GM15510 (cell line): ENCODE data around the gene CFAP65.

Source experiments
- POLR2A ChIP-seq: IDR thresholded peaks from 3 replicates; pipeline ENCODE4 v1.6.1; 2011; ENCODE audit warnings: borderline replicate concordance; ENCODE audit not compliant: insufficient read length; ENCODE audit errors: extremely low read depth

The CFAP65 gene

DNA sequence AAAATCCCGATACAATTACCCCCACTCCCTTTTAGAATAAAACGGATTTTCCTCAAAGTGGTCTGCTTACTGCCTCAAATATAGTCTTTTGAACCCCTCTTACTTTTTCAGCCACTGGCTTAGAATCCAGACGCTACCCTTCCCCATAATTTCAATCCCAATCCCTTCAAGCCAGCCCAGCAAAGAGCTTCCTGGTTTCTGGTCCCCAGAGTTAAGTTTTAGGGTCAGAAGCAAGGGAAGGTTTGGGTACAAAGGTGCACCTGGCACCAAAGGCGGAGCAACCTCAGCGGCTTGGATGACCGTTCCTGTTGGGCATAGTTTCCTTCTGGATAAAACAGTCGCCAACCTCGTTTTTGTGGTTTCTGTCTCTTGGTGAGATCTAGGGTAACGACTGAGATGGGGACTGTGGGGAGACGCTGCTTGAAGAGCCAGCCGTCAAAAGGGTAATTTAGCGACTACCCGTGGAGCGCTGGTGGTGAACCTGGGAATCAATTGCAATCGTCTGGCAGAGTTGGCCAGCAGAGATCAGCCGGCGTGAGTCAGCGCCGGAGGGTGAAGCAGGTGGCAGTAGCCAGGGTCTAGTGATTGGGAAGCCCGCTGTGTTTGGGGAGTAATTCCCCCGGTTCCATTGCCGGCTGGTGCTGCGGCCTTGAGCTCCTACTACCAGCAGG is 57.9 kb downstream of the CFAP65 start:
- TF ChIP-seq POLR2A: no peak

DNA sequence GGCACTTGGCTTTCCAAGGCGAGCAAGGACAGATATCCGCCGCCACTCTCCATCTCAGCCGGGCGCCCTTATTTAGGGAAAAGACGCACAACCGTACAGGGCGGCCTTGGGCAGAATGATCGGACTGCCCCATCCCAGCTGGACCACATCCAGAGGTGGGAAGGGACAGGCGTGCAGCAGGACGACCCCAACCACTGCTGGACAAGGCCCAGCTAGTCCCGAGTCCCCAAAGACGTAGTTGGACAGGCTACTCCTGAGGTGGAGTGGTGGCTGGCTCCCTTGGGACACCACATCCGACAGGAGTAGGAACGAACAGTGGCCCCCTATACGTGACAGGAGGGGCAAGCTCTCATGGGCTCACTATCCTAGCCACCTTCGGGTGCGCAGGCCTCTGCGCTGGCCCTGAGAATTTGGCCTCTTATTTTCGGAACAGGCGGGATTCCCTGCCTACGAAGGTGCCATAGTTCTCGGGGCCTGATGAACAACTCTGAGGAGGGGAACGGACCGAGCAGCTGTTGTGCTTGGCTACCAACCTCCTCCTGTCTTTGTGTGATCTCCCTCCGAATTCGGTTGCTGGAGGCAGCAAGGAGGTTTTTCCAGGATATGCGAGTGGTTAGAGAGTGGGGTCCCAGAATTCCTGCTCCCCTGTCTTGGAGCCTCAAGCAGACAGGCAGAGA is 58.6 kb downstream of the CFAP65 start:
- TF ChIP-seq POLR2A: no peak

DNA sequence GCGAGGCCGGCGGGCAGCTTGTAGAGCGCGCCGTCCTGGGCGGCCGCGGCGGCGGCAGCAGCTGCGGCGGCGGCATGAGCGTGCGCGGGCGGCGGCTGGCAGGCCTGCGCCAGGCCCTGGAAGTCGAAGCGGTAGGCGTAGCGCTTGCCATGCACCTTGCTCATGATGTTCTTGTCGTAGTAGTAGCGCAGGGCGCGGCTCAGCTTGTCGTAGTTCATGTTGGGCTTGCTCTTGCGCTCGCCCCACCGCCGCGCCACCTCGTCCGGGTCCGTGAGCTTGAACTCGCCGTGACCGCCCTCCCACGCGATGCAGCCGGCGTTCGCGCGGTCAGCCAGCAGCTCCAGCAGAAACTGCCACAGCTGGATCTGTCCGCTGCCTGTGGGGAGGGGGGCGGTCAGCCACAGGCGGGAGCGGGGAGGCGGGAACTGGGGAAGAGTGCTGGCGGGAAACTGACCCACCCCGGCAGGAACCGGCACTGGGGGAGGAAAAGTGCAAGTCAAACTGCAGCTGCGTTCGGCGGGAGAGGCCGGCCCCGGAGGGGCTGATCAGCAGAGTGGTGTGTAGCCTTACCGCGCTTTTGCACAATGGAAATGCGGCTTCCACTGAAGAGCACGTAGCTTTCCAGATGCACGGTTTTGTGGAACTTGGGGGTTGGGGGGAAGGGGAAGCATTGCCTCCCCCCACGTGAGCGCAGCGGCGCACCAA is 59.3 kb downstream of the CFAP65 start:
- no peak for TF ChIP-seq POLR2A

DNA sequence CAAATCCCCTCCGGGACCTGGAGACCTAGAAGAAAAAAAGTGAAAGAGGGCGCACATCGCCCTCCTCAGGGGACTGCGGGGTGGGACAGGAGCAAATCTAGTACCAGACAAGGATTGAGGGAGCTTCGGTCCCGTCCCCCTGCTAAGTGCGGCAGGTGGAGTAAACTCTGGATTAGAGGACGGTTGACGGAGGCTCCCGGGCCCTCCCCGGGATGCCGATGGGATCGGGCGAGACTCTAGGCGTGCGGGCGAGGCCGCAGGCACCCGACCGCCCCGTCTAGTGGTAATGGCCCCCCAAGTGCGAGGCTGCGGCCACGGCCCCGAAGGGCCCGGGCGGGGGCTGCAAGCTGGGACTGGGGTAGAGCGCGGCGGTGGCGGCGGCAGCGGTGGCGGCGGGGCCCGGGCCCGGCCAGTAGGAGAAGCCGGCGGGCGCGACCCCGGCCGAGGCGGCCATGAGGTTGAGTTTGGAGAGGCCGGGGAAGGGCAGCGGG is 59.9 kb downstream of the CFAP65 start:
- TF ChIP-seq POLR2A: no peak

DNA sequence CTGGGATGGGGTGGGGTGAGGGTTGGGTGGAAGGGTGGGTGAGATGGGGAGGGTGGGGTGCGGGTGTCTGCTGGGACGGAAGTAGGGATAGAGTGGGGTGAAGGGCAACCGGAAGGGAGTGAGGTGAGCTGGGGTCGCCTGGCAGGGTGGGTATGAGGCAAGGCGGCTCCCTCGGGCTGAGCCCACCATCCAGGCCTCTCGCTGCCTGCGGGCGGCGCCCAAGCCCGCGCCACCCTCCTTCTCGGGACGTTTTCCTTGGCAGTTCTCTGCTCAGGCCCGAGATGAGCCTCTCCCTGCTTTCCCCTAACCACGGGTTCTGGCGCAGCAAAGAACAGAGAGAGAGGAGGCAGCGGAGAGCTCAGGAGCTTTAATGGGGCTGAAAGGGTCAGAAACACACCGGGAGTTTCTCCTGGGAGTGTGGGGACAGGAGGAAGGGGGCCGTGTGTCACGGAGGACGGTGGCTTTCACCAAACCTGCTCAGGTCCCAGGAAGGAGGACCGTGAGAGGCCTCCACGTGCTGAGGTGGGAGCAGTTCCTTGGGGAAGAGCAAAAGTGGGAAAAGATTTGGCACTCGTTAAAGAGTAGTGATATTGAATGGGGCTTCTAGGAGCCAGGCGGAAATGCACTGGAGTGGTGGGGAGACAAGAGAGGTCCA is 60.5 kb downstream of the CFAP65 start:
- TF ChIP-seq POLR2A: no peak

DNA sequence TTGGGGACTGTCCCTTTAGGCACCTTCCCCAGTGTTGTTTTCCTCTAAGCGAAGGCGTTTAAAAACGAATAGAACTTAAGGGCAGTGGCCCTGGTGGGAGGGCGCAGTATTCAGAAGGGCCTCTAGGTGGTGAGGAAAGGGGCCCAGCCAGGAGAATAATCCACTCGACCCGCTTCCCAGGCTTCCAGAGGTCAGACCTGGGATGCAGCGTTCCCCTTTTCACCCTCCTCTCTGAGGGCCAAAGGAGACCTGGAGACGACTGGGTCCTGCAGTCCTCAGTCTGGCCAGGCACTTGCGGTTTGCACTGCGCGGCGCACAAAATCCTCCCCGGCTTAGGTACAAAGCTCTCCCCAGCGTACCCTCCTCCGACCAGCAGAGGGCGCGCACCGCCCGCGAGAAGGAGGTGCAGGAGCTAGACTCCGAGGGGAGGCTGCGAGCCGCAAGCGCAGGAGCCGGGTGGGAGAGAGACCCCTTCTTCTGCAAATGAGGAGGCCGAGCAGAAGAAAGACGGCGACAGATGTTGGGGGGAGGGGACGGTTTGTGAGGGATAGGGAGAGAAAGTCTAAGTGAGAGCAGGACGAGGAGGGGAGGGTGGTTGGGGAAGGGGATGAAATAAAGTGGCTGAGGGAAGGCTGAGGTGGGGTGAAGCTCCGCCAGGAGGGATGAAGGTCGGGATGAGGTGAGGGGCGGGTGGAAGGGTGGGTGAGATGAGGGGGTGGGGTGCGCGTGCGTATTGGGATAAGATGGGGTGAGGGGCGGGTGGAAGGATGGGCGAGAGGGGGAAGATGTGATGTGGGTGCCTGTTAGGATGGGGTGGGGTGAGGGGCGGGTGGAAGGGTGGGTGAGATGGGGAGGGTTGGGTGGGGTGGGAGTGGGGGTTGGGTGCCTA is 61.2 kb downstream of the CFAP65 start:
- TF ChIP-seq POLR2A: no peak

DNA sequence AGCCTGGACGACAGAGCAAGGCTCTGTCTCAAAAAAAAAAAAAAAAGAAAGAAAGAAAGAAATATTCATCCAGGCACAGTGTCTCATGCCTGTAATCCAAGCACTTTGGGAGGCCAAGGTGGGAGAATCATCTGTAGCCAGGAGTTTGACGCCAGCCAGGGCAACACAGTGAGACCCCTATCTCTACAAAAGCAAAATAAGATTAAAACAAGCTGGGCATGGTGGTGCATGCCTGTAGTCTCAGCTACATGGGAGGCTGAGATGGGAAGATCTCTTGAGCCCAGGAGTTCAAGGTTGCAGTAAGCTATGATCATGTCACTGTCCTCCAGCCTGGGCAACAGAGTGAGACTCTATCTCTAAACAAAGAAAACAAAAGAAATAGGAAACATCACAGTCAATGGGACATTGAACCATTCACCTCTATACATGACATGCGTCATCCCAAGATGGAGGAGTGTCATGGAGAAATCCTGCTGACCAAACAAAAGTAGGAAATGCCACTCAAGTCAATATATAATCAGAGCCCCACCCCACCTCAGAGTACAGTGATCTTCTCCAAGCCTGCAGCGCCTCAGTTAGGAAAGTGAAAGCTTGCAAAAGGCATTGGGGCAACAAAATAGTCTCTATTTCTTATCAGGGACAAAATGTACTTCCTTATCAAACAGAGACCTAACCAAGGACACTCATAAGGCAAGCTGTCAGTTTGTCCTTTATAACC is 66.1 kb downstream of the CFAP65 start:
- no peak for TF ChIP-seq POLR2A

DNA sequence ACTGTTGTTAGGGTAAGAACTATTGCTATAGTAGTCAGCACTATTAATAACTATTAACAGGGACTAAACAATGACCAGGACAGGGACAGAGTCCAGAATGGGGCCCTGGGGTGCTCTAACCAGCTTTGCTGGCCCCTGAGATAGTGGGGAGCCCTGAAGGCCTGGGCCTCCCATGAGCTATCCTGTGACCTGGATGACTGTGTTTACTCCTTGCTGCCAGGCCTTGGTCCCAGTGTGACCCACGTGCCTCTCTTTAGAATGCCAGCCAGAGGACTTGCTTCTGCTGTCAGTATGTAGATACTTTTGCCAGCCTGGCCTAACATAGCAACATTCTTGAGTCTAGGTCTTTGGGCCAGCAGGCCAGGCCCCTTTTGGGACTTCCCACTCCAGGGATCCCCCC is 70.4 kb downstream of the CFAP65 start:
- no peak for TF ChIP-seq POLR2A

DNA sequence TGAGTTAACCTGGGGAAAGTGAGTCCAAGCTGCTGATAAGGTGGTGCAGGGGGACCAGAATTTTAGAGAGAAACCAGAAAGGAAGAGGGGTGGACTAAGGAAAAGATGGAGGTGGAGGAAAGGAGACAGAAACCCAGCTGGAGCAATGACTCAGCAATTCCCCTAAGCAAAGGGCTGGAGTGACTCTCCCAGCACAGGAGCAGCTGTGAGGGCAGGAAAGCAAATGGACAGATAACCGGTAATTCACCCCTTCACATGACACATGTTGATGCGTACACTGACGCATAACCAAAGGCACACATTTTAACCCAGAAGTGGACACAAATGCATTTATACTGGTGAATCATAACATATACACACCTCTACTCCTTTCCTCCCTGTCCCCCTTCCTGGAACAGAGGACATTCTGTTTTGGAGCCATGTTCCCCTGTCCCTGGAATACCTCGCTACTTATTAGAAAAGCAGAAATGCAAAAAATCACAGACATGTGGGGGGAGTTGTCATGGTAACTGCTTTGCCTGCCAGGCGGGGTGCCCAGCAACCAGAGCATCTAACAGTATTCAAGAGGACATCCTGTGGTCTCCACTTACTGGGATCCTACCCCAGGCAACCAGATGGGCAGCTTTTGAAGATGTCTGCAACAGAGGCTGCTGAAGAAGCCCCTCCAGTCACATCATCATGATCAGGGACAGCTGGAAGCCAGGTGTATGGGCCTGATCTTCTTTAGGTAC is 77.1 kb downstream of the CFAP65 start:
- no peak for TF ChIP-seq POLR2A

DNA sequence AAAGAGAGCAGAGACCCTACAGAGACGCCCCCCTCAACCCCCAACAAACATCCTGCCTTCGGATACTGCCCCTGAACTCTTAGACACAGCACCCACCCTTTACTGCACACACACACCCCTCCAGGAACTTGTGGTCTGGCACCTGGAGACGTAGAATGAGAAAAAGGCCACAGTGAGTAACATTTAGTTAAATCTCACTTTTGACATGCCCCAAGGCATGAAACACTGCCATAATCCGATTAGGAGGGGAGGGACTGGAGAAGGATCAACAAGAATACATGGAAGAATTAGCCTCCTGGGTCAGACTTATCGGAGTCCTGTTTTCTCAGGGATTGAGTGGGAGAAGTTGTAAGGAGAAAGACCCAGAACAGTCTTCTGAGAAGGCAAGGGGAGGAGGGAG is 77.7 kb downstream of the CFAP65 start:
- TF ChIP-seq POLR2A: no peak

DNA sequence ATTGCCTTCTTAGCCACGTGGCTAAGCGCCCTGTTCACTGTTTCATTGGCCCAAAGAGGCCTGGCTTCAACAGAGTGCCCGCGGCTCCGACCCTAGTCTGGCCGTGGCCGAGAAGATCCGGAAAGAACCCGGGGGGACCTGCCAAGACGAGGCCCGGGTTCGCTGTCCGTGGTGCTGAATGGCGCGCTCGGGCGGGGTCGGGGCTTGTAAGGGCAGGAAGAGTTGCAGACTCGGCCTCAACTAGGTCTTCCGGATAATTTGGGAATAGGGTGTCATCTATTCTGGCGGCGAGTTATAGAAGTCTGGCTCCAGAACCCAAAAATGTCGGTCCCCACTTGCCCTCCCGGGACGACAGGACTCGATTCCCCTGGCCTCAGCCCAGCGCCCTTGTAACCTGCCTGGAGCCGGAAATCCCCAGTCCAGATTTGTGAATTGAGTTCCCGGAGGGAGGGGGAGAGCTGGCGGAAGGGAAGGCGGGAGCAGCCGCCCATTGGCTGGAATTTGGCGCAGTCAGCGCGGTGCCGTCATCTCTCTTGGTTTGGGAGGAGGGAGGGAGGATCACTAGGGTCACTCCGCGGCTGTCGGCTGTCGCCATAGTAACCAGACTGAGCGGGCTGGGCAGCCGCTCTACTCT is 78.3 kb downstream of the CFAP65 start:
- no peak for TF ChIP-seq POLR2A
